Measurements from ENCODE around the gene DNHD1. TPM values are rescaled to one million over a fixed set of nuclear protein-coding genes. Genes with fewer than 3 reads are reported as not detected.

The DNHD1 gene, protein sequence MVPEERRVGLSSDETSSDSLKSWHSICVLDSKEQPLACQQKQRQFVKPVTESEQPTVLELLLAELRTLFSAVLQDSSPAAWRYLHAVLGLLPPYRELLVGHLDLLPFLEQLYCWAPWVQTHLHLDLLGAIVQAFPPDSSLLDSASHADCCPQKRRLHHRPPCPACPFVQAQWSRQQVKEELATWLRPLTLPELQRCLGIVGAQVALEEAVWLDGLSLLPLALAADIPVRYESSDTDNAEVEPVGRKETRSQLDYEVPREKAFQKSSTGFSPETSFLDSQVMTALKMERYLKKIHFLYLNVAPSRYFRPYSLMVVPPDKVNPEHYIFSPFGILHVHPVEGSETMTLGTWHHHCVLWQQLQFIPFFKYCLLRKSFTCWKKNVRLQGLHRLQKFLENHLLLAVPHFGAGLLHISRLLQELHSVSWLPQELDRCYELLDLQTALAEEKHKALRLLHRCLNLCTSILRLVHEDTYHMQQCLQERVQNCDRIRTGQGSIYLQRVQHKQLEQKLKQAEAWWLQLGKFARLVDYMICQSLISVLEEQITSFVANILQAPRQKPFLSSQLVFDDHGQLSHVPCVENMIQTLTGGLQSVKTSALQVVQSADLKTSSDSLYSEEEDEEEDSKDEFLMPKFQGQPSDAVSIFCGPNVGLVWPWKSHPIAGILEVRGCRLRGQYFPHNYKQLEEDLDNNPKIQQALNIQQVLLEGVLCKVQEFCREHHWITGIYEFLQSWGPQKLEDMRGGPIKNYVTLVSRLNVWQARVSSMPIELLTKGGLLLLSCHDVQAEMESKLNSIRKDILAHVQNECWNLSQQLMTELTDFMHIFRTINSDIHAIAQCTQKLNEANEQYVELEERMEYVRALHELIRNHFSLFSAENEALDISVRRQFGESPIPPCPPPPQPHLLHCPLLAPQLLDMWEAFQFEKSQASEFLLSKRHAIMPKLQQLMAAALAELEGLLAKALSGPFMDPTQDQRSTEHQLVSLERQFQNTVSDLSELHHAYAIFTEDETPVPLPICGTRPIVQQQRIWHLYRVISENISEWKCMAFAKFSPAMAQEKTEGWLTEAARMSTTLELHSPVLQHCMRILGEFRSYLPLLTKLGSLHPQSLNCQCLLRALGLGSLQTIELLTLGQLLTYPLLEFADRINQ (N-terminal part only)
- 10 to 100 TPM; 12.9 to 17.7 (median 15.5) TPM for total RNA-seq
- long read RNA-seq, donor 1, partial matches to known transcripts = 0 of 6 reads
- long read RNA-seq, donor 1, other reads (novel, unspliced or antisense) = 6 of 6 reads
- long read RNA-seq, donor 2, partial matches to known transcripts = 0 of 1 reads
- long read RNA-seq, donor 2, other reads (novel, unspliced or antisense) = 1 of 1 reads

DNA sequence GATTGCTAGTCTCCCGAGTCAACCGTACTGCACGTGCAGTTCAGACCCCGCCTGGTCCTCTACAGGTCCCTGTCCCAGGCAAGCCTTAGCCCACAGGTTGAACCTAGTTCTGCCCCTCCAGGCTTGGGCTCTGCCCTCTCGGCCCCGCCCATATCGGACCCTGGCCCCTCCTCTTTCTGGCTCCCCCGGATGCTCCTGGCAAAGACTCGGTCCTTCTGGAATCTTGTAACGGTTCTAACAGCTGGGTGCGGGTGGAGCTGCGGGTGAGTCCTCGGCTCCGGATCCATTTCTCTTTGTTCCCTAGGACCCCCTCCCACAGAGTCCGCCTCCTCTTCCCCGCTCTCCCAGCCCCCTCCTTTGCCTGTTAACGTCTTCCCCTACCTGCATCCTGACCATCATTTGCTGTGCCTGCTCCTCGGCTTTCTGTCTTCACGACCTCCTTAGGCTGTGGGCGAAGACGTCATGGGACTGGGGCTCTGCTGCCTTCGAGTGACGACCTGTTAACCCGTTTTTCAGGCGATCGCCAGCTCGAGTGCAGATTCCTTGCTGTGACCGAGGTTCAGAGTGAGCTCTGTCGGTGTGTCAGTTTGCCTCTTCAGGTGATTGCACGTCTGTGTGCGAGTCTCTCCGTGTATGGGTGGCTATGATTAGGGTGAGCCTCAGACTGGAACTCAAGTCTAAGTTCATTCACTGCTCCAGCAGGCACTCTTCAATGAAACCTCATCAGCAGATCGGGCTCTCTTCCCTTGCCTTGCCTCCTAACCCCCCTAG, at the start of gene DNHD1:
Gene DNHD1 (plus strand): TSS at position 212 of the 771 bp plus-strand sequence. CDS start 936 bp downstream, outside the sequence.
- TF ChIP-seq, protein P1, sequence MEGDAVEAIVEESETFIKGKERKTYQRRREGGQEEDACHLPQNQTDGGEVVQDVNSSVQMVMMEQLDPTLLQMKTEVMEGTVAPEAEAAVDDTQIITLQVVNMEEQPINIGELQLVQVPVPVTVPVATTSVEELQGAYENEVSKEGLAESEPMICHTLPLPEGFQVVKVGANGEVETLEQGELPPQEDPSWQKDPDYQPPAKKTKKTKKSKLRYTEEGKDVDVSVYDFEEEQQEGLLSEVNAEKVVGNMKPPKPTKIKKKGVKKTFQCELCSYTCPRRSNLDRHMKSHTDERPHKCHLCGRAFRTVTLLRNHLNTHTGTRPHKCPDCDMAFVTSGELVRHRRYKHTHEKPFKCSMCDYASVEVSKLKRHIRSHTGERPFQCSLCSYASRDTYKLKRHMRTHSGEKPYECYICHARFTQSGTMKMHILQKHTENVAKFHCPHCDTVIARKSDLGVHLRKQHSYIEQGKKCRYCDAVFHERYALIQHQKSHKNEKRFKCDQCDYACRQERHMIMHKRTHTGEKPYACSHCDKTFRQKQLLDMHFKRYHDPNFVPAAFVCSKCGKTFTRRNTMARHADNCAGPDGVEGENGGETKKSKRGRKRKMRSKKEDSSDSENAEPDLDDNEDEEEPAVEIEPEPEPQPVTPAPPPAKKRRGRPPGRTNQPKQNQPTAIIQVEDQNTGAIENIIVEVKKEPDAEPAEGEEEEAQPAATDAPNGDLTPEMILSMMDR (IDR thresholded peaks at IDR 0.05) = no peak
- ATAC-seq = no peak
- Histone ChIP-seq H3K4me1 (ENCODE audit: low read depth) (no peaks in the 10 kb centered on the region), H3K36me3 (ENCODE audit: low read depth) (no peaks in the 10 kb centered on the region), H3K9me3 (no peaks in the 10 kb centered on the region), H3K4me3 (no peak within 1 kb of the TSS)
- intact Hi-C loops (cut with DNase I, micrococcal nuclease) = no loop called here
- DNase-seq = no peak

DNA sequence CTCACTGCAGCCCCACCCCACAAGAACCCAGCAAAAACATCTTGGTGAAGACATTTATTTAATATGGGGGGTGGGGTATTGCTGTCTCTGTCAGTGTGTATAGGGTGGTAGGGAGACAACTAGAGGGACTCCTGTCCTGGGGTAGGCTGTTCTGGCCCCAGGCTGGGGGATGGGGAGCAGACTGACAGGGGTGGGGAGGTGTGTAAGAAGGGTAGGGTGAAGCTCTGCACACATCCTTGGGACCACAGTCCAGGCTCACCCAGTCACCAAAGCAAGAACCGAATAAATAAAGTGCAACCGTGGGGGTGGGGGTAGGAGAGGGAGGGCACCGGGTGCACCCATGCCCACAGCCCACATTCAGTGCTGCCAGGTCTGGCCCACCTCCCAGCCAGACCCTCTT, 48.5 kb upstream of the DNHD1 start:
- DNase-seq (no peak), ATAC-seq (no peak)
- Histone ChIP-seq H3K36me3 (ENCODE audit: low read depth) (no peaks in the 10 kb centered on the region), H3K4me3 (no peak overlapping the region), H3K9me3 (no peaks in the 10 kb centered on the region), H3K4me1 (ENCODE audit: low read depth) (no peaks in the 10 kb centered on the region)
- TF ChIP-seq, protein P1 (IDR thresholded peaks at IDR 0.05) = no peak
- intact Hi-C loops (cut with DNase I, micrococcal nuclease) = no loop called here

- intact Hi-C loops (cut with DNase I, micrococcal nuclease) = no loop called here
- no peaks in the 10 kb centered on the region for H3K36me3 ChIP-seq (ENCODE audit: low read depth)
These were observed 44.9 kb upstream of the DNHD1 start for GRCh38 chr11:6452219-6452618.

GRCh38 chr11:6453152-6453551, 43.9 kb upstream of the DNHD1 start:
- intact Hi-C loops (cut with DNase I, micrococcal nuclease) = no loop called here
- Histone ChIP-seq H3K36me3 (ENCODE audit: low read depth) (no peaks in the 10 kb centered on the region), H3K4me1 (ENCODE audit: low read depth) (no peaks in the 10 kb centered on the region), H3K4me3 (no peak overlapping the region), H3K9me3 (no peaks in the 10 kb centered on the region)
- TF ChIP-seq, protein P1 (IDR thresholded peaks at IDR 0.05) = no peak
- DNase-seq (no peak), ATAC-seq (no peak)

More at GRCh38 chr11:6452219-6452618, 44.9 kb upstream of the DNHD1 start:
- no peaks in the 10 kb centered on the region for H3K9me3 ChIP-seq
- DNase-seq (no peak), ATAC-seq (no peak)
- TF ChIP-seq, protein P1 (IDR thresholded peaks at IDR 0.05) = no peak
- no peaks in the 10 kb centered on the region for H3K4me1 ChIP-seq (ENCODE audit: low read depth)
- no peak overlapping the region for H3K4me3 ChIP-seq

All from mucosa of descending colon (tissue), 3 donors.